Measurements from ENCODE around the gene SPECC1L.
"Not testable (repeated sequence)": the region's sequence is repeated elsewhere in the genome, so short reads cannot be mapped to it uniquely, and the experiment has no call there.

The SPECC1L gene

DNA sequence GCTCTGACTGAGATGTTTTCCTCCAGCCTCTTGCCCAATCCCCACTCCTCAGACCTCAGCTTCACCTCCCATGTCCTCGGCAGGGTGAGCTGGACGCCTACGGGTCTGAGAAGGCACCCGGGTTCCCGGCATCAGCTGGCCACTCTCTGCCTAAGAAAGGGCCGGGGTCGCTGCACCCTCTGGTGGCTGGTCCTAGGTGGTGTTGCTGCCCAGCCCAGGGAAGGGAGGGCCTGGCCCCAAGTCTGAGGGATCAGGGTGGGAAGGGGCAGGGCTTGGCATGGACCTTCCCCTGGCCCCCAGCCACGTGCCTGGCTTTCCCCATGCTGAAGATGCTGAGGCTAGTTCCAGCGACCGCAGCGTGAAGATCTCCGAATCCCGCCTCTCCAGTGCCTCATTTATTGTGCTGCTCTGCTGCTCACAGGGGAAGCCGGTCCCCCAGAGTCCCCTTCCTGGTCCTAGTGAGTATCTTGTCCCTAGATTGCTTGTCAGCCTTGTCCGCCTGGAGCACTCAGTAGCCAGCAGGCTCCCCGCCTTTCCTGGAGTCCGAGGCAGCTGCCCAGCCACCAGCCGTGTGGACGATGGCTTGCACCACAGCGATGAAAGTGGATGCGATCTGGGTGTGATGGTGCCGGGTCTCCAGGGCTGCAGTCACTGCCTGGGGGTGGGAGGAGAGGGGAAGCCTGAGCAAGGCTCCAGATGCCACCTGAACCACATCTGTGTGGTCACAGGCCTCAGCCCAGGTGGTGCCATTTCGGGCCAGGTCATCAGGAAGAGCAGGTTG, 22.9 kb upstream of the SPECC1L start:
- DNase-seq, result peak; percentile 45

GRCh38 chr22:24248611-24249010, 22.0 kb upstream of the SPECC1L start:
- DNase-seq, result not testable (repeated sequence)

- not testable (repeated sequence) for DNase-seq
These were observed 21.2 kb upstream of the SPECC1L start for GRCh38 chr22:24249413-24249812.

- DNase-seq, result not testable (repeated sequence)
These were observed 19.3 kb upstream of the SPECC1L start for GRCh38 chr22:24251286-24251685.

DNA sequence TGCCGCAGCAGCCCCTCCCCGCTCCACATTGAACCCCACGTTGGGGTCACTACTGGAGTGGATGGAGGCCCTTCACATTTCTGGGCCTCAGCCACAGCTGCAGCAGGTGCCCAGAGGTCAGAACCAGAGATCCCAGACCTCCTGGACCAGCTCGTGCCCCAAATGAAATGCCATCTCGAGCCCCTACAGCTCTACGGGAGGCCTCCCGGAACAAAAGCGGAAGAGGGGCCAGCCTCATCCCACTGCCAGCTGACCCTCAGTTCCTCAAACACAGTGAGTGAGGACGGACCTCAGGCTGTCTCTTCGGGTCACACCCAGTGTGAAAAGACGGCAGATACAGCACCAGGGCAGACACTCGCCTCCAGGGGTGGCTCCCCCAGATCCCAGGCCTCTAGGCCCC, 17.5 kb upstream of the SPECC1L start:
- DNase-seq, result not testable (repeated sequence)

DNA sequence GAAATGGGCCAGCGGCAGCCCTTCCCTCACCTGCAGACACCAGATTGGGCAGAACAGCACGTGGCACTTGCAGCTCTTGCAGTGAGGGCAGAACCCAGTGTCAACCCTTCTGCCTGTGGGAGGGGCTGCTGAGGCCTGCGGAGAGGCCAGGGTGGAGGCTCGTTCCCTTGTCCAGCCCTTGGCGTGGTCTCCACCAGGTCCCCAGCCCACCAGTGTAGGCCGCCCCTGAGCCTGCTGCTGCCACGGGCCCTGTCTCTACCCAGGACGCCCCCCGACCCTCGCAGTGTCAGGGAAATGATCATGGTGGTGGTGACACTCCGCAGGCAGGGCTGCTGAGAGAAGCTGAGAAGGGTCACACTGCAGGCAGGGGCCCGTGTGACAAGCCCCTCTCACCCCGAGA, 14.5 kb upstream of the SPECC1L start:
- DNase-seq, result not testable (repeated sequence)

DNA sequence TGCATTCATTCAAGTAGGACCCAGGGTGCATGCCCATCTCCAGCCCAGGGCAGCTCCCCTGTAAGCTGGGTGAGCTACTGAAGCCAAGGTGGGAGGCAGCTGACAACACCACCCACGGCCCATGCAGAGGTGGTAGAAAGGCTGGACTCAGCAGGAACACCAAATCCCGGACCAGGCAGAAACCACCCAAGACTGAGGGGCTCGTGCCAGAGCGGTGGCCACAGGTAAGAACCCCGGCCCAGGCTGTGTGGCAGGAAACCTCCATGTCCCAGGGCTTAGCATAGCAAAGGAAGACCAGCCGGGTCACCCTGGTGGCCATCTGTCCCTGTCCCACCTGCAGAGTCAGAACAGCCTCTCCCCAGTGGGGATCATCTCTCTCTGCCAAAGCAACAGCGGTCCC, 13.9 kb upstream of the SPECC1L start:
- DNase-seq, result not testable (repeated sequence)

GRCh38 chr22:24259459-24259858, 11.2 kb upstream of the SPECC1L start:
- DNase-seq, result peak; percentile 66

DNA sequence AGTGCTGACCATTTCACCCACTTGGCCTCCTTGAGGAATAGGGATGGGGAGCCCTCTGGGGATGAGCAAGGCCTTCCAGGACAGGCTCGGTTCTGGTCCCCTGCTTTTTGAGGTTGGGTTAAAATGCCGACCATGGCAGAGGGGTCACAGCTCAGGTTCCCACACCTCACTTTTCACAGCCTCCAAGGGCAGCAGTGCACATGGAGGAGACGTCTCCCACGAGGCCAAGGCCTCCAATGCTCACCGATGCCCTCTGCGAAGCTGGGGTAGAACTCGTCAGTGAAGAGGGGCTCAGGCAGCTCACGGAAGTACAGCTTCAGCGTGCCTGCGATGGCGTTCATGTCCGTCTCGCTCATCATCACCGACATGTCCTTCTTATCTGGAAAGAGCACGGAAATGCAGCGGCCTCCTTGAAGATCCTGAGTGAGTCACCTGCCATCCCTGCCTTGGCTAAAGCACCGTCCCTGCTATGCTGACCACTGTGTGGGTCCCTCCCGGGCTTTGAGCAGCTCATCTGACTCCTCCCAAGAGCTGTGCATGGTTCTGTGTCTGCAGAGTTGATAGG, 8.4 kb upstream of the SPECC1L start:
- not testable (repeated sequence) for DNase-seq

DNA sequence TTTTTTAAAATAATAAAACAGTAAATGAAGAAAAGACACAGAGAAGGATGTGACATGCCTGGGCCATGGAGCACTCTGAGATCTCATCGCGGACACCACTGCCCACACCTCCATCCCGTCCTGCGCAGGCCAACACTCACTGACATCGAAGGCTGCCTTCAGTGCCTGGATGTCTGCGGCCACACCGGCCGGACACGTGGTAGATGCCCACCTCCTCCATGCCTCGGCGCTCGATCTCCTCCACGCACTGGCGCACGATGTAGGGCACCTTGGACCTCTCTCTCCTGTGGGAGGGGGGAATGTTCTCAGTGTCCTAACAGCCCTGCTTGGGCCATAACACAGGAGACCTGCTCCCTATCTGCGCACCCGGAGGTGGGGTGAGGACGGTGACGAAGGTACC, 7.2 kb upstream of the SPECC1L start:
- not testable (repeated sequence) for DNase-seq

GRCh38 chr22:24264329-24264896, 6.2 kb upstream of the SPECC1L start:
- not testable (repeated sequence) for DNase-seq

GRCh38 chr22:24265734-24266133, 4.9 kb upstream of the SPECC1L start:
- DNase-seq, result no peak

- not testable (repeated sequence) for DNase-seq
These were observed 4.1 kb upstream of the SPECC1L start for GRCh38 chr22:24266495-24266894.

DNA sequence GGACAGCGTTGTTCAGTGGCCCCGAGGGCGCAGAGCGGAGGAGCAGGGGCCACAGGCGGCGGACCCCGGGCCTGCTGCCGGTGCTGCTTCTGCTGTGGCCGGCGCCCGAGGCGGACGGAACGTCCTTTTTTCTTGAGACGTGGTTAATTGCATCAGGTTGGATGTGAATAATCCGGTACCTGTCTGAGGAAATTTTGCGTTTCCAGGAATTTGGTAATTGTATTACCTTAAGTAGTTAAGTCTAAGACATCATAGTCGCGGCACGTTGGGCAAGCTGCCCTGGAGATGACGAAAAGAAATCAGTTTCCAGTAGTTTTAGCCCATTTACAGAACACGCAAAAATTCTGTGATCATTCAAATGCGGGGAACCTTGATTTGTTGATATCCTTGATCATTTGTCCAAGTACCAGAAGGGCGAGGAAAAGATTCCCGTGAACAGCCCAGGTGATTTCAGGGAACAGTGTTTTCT, 789 bp downstream of the SPECC1L start:
- DNase-seq, result no peak

DNA sequence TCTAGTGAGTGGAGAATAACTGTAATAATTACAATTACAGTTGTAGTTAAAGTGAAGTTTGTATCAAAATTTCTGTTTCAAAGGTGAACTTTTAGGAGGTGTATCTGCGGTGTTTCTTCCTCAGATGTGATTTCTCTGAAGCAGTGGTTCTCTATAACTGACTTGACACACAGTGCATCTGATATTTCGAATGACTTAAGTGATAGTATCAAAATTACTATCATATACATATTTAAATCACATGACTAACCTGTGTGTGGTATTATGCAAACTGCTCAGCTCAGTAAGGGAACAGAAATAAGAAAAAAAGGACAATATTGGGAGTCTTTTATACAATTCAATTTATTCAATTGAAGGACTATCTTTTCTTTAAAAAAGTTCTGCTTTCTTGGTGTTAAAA, 2.4 kb downstream of the SPECC1L start:
- not testable (repeated sequence) for DNase-seq

GRCh38 chr22:24273906-24274305, 3.3 kb downstream of the SPECC1L start:
- not testable (repeated sequence) for DNase-seq

DNA sequence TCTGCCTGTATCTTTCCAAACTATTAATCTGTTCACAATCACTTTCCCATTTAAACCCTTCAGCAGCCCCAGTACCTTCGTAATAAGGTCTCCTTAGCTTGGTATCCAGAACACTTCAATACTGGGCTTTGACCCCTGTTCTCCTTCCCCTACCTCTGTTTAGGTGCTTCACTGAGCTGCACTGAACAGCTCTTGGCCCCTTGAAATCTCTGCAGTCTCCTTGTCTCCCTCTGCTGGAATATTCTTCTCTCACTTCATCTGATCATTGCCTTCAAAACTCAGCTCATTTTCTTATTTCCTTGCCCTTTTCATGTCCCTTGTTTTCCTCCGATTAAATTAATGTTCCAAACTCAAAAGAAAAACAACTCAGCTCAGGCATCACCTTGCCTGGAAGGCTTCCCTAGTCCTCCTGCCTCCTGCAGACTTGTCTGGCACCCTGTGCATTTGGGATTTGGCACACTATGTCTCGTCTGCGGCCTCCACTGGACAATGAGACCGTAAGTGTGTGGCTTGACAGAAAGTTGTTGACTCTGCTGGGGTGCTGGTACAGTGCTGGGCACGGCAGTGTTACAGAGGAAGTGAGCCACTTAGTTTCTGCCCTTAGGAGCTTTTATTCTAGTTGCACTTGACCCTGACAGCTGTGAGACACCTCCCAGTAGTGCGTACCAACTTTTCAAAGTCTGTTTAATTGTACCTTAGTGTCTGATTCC, 4.2 kb downstream of the SPECC1L start:
- not testable (repeated sequence) for DNase-seq

DNA sequence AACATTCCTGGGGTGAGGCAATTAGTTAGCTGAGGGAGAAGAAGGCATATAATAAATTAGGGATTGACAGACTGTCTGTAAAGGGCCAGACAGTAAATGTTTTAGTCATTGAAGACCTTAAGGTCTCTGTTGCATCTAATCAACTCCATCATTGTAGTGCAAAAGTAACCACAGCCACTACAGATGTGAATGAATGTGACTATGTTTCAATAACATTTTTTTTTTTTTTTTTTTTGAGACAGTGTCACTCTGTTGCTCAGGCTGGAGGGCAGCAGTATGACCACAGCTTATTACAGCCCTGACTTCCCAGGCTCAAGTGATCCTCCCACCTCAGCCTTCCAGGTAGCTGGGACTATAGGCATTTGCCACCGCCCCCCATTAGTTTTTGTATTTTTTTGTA, 9.7 kb downstream of the SPECC1L start:
- not testable (repeated sequence) for DNase-seq

GRCh38 chr22:24282401-24282800, 11.8 kb downstream of the SPECC1L start:
- no peak for DNase-seq

DNA sequence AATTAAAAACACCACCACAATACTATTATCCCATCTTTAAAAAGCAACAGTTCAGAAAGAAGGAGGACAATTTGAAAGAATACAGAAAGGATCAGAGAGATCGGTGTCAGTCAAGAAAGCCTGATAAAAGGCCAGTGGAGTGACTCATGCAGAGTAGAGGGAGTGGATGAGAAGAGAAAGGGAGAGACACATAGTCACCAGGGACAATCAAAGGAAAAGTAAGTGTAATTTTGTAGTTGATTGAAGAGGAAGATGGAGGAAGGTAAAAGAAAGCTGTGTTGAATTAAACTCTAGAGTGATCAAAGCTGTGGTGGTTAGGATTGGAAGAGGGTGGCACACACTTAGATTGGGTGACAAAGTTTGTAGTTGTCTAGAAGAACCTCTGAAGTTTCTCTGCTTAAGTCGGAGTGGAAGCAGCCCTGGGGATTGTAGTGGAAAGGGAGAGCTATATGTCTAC, 14.1 kb downstream of the SPECC1L start:
- DNase-seq, result no peak

DNA sequence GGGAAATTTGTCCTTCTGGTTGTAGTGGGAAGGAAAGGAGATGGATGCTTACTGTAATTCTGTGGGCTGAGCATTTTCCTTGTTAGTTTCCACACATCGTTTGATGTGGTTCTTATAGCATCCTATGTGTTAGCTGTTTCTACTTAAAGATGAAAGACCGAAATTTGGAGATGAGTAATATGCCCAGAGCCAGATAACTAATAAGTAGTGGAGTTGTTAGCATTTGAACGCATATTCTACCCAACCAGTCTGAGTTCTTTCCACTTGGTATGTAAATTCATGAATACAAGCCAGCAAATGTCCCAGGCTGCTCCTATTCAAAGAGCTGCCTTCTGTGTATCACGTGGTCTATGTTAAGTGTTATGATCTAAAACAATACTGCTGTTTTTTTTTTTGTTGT, 14.6 kb downstream of the SPECC1L start:
- DNase-seq, result peak; percentile 18

GRCh38 chr22:24287212-24287611, 16.6 kb downstream of the SPECC1L start:
- not testable (repeated sequence) for DNase-seq

DNA sequence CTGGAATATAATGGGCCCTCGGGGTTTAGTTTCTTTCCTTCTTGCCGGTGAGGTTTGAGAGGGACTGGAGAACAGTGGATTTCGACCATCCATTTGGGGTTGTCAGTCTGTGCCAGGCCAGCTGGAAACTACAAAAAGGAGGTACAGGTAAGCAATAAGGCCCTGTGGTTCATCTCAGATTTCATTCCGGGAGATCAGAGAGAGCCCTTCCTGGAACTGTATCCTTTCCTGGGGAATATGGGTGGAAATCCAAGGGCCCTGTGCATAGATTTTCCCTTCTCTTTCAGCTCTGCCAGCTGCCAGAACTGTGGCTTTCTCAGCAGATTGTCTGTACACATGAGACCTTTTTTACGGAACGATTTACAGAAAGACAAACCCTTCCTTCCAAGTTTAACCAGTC, 17.2 kb downstream of the SPECC1L start:
- DNase-seq, result not testable (repeated sequence)
